MCF 10A (cell line): ENCODE results near the gene CASTOR2. TPM values are rescaled to one million over a fixed set of nuclear protein-coding genes. Genes with fewer than 3 reads are reported as not detected.
"Not testable (repeated sequence)": the region's sequence is repeated elsewhere in the genome, so short reads cannot be mapped to it uniquely, and the experiment has no call there.

Experiments used
- BruUV-seq: library from RNA; stranded (reverse); fragments of 400-500 nt; replicated peaks from 2 replicates; lab custom pipeline; 2021; lab: Mats Ljungman, UMichigan
- CTCF ChIA-PET: fragments of 300-600 bp; sonication (Branson Sonifier 250); formaldehyde crosslinking; extraction: SDS; loops from one replicate; lab custom pipeline; 2021; ENCODE audit warnings: antibody characterized with exemption, inconsistent platforms; lab: Yijun Ruan, JAX
- POLR2A ChIA-PET: fragments of 300-600, 350-650 bp; sonication (Branson Sonifier 250); formaldehyde crosslinking; extraction: SDS; loops from one replicate; lab custom pipeline; 2020; ENCODE audit warnings: antibody characterized with exemption, inconsistent platforms; lab: Yijun Ruan, JAX
- DNase-seq: peaks from one replicate; pipeline ENCODE4 v3.0.0-alpha.2; 2018; ENCODE audit not compliant: unreplicated experiment
- H3K27ac Mint-ChIP-seq: one replicate; pipeline ENCODE4 v1.8.0; 2022; ENCODE audit warnings: mild to moderate bottlenecking, low read depth, mixed read lengths; ENCODE audit not compliant: unreplicated experiment
- H3K27me3 Mint-ChIP-seq: one replicate; pipeline ENCODE4 v1.8.0; 2022; ENCODE audit warnings: mixed read lengths; ENCODE audit not compliant: insufficient read depth, unreplicated experiment
- H3K36me3 Mint-ChIP-seq: one replicate; pipeline ENCODE4 v1.8.0; 2022; ENCODE audit warnings: mild to moderate bottlenecking, moderate library complexity, mixed read lengths; ENCODE audit not compliant: insufficient read depth, unreplicated experiment
- H3K4me1 Mint-ChIP-seq: one replicate; pipeline ENCODE4 v1.8.0; 2022; ENCODE audit warnings: mixed read lengths; ENCODE audit not compliant: insufficient read depth, unreplicated experiment
- H3K4me3 Mint-ChIP-seq: one replicate; pipeline ENCODE4 v1.8.0; 2022; ENCODE audit warnings: mild to moderate bottlenecking, moderate library complexity, mixed read lengths; ENCODE audit not compliant: unreplicated experiment
- H3K9me3 Mint-ChIP-seq: one replicate; pipeline ENCODE4 v1.8.0; 2022; ENCODE audit warnings: mixed read lengths; ENCODE audit not compliant: unreplicated experiment
- intact Hi-C: fragments of 100-400 bp; cut with micrococcal nuclease; formaldehyde crosslinking; loops from 2 replicates; pipeline ENCODE4 v1.14.1; 2022
- total RNA-seq: library from RNA; stranded (reverse); gene quantifications from 2 replicates; pipeline ENCODE4 v1.2.3, GENCODE V29; 2022
- TF ChIP-seq, protein P1 (sequence below): fragments of 200-600 bp; IDR thresholded peaks from one replicate; pipeline ENCODE4 v1.8.0; 2022; ENCODE audit warnings: antibody characterized with exemption, mild to moderate bottlenecking; ENCODE audit not compliant: unreplicated experiment

Gene CASTOR2
- total RNA-seq, 1 experiment from 2014 or later, result 2.2 TPM

- no peak for DNase-seq
- H3K27ac Mint-ChIP-seq, result no peak overlapping the region
- no TSS peak for BruUV-seq
- H3K9me3 Mint-ChIP-seq, result no peaks in the 10 kb centered on the region
- no peaks in the 10 kb centered on the region for H3K4me1 Mint-ChIP-seq
- H3K4me3 Mint-ChIP-seq, result no peak overlapping the region
- H3K36me3 Mint-ChIP-seq, result peaks cover 98% of the 10 kb centered on the region
- no peaks in the 10 kb centered on the region for H3K27me3 Mint-ChIP-seq
- intact Hi-C loops, result no loop called here
- CTCF ChIA-PET, result no interaction called here
- POLR2A ChIA-PET, result no interaction called here
- TF ChIP-seq, protein P1, sequence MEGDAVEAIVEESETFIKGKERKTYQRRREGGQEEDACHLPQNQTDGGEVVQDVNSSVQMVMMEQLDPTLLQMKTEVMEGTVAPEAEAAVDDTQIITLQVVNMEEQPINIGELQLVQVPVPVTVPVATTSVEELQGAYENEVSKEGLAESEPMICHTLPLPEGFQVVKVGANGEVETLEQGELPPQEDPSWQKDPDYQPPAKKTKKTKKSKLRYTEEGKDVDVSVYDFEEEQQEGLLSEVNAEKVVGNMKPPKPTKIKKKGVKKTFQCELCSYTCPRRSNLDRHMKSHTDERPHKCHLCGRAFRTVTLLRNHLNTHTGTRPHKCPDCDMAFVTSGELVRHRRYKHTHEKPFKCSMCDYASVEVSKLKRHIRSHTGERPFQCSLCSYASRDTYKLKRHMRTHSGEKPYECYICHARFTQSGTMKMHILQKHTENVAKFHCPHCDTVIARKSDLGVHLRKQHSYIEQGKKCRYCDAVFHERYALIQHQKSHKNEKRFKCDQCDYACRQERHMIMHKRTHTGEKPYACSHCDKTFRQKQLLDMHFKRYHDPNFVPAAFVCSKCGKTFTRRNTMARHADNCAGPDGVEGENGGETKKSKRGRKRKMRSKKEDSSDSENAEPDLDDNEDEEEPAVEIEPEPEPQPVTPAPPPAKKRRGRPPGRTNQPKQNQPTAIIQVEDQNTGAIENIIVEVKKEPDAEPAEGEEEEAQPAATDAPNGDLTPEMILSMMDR, result no peak
These were observed 100.3 kb downstream of the CASTOR2 start for GRCh38 chr7:75064801-75065200.

- Mint-ChIP-seq H3K9me3 (no peaks in the 10 kb centered on the region), H3K4me3 (no peak overlapping the region), H3K36me3 (peaks cover 84% of the 10 kb centered on the region), H3K27me3 (no peaks in the 10 kb centered on the region), H3K4me1 (no peaks in the 10 kb centered on the region), H3K27ac (no peak overlapping the region)
- BruUV-seq, result no TSS peak
- TF ChIP-seq, protein P1, result no peak
- no peak for DNase-seq
- intact Hi-C loops, result no loop called here
- ChIA-PET CTCF (no interaction called here), POLR2A (no interaction called here)
These were observed 102.0 kb downstream of the CASTOR2 start for GRCh38 chr7:75066521-75066920.

- CTCF ChIA-PET, result interaction anchor here (0.6 kb wide), 2 partner anchors 593 to 1035 kb away, joined by 3 read pairs; no protein-coding TSS in a partner anchor
These were observed 108.4 kb downstream of the CASTOR2 start for GRCh38 chr7:75072981-75073283.

GRCh38 chr7:75074262-75074641, 109.7 kb downstream of the CASTOR2 start:
- H3K27me3 Mint-ChIP-seq, H3K4me1 Mint-ChIP-seq, H3K36me3 Mint-ChIP-seq, BruUV-seq, intact Hi-C loops, DNase-seq, POLR2A ChIA-PET, H3K9me3 Mint-ChIP-seq, CTCF ChIA-PET: not testable (repeated sequence)
- Mint-ChIP-seq H3K4me3 (peak overlapping the region; percentile 93), H3K27ac (peak overlapping the region; percentile 97)

More at GRCh38 chr7:75072981-75073283, 108.4 kb downstream of the CASTOR2 start:
- Mint-ChIP-seq H3K9me3 (no peaks in the 10 kb centered on the region), H3K4me1 (no peaks in the 10 kb centered on the region), H3K4me3 (peak overlapping the region; percentile 93), H3K27me3 (no peaks in the 10 kb centered on the region), H3K36me3 (peaks cover 22% of the 10 kb centered on the region), H3K27ac (peak overlapping the region; percentile 97)
- intact Hi-C loops, result no loop called here
- POLR2A ChIA-PET, result interaction anchor here (0.7 to 1.4 kb wide), 6 partner anchors 9 to 498 kb away, joined by 3 read pairs; no protein-coding TSS in a partner anchor
- DNase-seq, result no peak
- BruUV-seq, result TSS peak; percentile 64
- TF ChIP-seq, protein P1, result no peak

Other genes starting within 250 kb of the CASTOR2 start
- not detected in 2 replicates for gene NCF1, start 190.7 kb upstream of the CASTOR2 start, total RNA-seq
- 13.4 and 16.1 TPM in 2 replicates for gene GTF2IRD2, start 113.1 kb upstream of the CASTOR2 start, total RNA-seq
- gene RCC1L, start 109.1 kb downstream of the CASTOR2 start, total RNA-seq, result 36.9 and 43.5 TPM in 2 replicates
- 31.4 and 32.0 TPM in 2 replicates for gene GTF2IRD2B, start 127.9 kb downstream of the CASTOR2 start, total RNA-seq